ENCODE measurements around the gene RAB11FIP5. TPM values are rescaled to one million over a fixed set of nuclear protein-coding genes. Genes with fewer than 3 reads are reported as not detected.

The RAB11FIP5 gene
- total RNA-seq: 17.6 TPM

GRCh38 chr2:73112913-73113854, at the start of gene RAB11FIP5:
TSS of gene RAB11FIP5 (minus strand) at chr2:73112948. CDS start at chr2:73112777, 171 bp downstream.

GRCh38 chr2:73071360-73072128, 41.2 kb downstream of the RAB11FIP5 start, which contains the start of gene SFXN5:
TSS of gene SFXN5 (minus strand) at chr2:73071712. CDS start at chr2:73071705, 7 bp downstream.

Other genes with a start within 250 kb of the RAB11FIP5 start
- 4.5 TPM for gene SPR, start 225.5 kb downstream of the RAB11FIP5 start, total RNA-seq
- gene EMX1, start 195.4 kb downstream of the RAB11FIP5 start, total RNA-seq: not detected
- 13.2 TPM for gene SFXN5, start 41.2 kb downstream of the RAB11FIP5 start, total RNA-seq
- not detected for gene NOTO, start 89.6 kb upstream of the RAB11FIP5 start, total RNA-seq
- 21.8 TPM for gene SMYD5, start 101.3 kb upstream of the RAB11FIP5 start, total RNA-seq
- 17.0 TPM for gene PRADC1, start 120.3 kb upstream of the RAB11FIP5 start, total RNA-seq
- gene CCT7, start 121.4 kb upstream of the RAB11FIP5 start, total RNA-seq: 178 TPM
- gene FBXO41, start 171.5 kb upstream of the RAB11FIP5 start, total RNA-seq: 6.7 TPM
- not detected for gene EGR4, start 180.6 kb upstream of the RAB11FIP5 start, total RNA-seq

Data from camera-type eye (tissue), 1 donor.